Peyer's patch (tissue), 4 donors: ENCODE data around the gene CDH23.

Experiments used
- POLR2A ChIP-seq, 2 donors: fragments of 450-650 bp; IDR thresholded peaks; one replicate each; pipeline ENCODE4 v1.5.1; 2017; ENCODE audit warnings: antibody characterized with exemption in 2 of 2, mild to moderate bottlenecking in 2 of 2, moderate library complexity in 2 of 2
- TF ChIP-seq, protein P1 (sequence below), 6 experiments: fragments of 450-650 bp in 4 of 6; fragments of 200-600 bp in 2 of 6; sonication (generic) in 1 of 6; IDR thresholded peaks; one replicate each; pipeline ENCODE4 v1.5.1; 2017 to 2019; ENCODE audit warnings: antibody characterized with exemption in 6 of 6, mild to moderate bottlenecking in 3 of 6, moderate library complexity in 1 of 6

DNA sequence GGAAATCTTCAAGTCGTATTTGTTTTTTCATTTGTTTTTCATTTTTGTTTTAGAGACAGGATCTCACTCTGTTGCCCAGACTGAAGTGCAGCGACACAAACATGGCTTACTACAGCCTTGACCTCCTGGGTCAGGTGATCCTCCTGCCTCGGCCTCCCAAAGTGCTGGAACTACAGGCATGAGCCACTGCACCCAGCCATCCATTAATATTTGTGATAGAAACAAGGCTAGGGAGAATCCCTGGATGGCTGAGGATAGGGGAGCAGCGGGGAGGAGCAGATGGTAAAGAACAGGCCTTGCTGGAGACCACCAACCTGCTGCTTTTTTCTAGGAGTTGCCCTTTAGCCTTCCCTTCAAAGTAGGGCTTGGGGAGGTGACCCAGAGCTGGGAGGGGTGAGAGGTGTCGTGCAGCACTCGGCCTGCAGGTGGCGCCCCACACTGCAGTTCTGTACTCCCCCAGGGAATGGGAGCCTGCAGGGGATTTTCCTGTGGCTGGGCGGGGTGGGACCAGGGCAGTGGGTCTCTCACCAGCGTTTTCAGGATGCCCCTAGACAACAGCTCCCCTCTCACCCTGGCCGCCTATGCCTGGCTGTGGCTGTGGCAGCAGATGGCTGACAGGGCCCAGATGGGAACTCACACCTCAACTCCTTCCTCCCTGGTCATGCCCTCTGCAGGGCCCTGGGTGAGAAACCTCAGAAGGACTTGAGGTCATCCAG, 12.6 kb upstream of the CDH23 start:
- TF ChIP-seq, protein P1, sequence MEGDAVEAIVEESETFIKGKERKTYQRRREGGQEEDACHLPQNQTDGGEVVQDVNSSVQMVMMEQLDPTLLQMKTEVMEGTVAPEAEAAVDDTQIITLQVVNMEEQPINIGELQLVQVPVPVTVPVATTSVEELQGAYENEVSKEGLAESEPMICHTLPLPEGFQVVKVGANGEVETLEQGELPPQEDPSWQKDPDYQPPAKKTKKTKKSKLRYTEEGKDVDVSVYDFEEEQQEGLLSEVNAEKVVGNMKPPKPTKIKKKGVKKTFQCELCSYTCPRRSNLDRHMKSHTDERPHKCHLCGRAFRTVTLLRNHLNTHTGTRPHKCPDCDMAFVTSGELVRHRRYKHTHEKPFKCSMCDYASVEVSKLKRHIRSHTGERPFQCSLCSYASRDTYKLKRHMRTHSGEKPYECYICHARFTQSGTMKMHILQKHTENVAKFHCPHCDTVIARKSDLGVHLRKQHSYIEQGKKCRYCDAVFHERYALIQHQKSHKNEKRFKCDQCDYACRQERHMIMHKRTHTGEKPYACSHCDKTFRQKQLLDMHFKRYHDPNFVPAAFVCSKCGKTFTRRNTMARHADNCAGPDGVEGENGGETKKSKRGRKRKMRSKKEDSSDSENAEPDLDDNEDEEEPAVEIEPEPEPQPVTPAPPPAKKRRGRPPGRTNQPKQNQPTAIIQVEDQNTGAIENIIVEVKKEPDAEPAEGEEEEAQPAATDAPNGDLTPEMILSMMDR (IDR thresholded peaks at IDR 0.05): peak; percentile 62 to 95 (median 88)
- no peak for TF ChIP-seq POLR2A (IDR thresholded peaks at IDR 0.05)
